ENCODE results near the gene NOS1AP. TPM values are rescaled to one million over a fixed set of nuclear protein-coding genes. Genes with fewer than 3 reads are reported as not detected.

NOS1AP gene
- total and polyA plus RNA-seq, 9 of the 15 experiments (the other 6 are each of a cell fraction or from before 2014, with no cell fraction given), result 0.07 to 1.5 (median 0.22) TPM

DNA sequence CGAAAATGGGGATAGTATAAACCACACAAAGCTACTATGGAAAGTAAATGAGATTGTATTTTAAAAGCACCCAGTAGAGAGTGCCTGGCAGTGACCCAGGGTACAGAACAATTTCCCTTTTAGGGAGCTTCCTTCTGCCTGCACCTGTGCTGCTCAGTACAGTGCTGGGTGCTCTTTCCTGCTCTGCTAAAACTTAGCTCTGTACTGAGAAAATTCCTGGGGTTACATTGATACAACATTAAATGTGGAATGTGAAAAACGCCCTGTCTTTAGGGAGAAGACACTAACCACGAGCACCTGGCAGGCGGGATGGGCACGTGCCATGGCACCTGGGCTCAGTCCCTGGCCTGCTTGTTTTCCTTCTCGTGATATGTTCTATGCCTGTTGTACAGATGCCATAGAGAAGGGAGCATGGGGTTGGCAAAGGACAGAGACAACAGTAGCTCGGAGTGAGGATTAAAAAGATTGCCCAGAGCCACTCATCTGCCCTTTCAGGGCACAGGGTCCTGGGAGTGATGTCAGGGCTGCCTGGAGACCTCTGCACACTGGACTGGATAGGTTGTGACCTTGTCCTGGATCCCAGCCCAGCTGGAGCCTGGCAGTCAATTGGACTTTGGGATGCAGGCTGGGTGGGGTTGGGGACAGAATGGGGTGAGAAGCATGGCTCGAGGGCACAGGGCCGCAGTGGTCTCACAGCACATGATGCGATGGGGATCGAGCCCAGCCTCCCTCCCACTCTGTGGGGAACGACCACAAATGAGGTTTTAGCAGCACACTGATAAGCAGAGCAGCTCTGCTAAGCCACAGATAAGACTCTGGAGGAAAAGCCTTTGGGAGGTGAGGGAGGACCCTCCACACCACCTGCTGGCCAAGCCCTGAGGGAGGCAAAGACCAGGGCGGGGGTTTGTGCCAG is 302.9 kb downstream of the NOS1AP start (continued):
- TF ChIP-seq, protein P1, sequence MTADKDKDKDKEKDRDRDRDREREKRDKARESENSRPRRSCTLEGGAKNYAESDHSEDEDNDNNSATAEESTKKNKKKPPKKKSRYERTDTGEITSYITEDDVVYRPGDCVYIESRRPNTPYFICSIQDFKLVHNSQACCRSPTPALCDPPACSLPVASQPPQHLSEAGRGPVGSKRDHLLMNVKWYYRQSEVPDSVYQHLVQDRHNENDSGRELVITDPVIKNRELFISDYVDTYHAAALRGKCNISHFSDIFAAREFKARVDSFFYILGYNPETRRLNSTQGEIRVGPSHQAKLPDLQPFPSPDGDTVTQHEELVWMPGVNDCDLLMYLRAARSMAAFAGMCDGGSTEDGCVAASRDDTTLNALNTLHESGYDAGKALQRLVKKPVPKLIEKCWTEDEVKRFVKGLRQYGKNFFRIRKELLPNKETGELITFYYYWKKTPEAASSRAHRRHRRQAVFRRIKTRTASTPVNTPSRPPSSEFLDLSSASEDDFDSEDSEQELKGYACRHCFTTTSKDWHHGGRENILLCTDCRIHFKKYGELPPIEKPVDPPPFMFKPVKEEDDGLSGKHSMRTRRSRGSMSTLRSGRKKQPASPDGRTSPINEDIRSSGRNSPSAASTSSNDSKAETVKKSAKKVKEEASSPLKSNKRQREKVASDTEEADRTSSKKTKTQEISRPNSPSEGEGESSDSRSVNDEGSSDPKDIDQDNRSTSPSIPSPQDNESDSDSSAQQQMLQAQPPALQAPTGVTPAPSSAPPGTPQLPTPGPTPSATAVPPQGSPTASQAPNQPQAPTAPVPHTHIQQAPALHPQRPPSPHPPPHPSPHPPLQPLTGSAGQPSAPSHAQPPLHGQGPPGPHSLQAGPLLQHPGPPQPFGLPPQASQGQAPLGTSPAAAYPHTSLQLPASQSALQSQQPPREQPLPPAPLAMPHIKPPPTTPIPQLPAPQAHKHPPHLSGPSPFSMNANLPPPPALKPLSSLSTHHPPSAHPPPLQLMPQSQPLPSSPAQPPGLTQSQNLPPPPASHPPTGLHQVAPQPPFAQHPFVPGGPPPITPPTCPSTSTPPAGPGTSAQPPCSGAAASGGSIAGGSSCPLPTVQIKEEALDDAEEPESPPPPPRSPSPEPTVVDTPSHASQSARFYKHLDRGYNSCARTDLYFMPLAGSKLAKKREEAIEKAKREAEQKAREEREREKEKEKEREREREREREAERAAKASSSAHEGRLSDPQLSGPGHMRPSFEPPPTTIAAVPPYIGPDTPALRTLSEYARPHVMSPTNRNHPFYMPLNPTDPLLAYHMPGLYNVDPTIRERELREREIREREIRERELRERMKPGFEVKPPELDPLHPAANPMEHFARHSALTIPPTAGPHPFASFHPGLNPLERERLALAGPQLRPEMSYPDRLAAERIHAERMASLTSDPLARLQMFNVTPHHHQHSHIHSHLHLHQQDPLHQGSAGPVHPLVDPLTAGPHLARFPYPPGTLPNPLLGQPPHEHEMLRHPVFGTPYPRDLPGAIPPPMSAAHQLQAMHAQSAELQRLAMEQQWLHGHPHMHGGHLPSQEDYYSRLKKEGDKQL (CRISPR knock-in tag; IDR thresholded peaks at IDR 0.05; ENCODE audit: borderline replicate concordance), result no peak
- TF ChIP-seq, protein P2, sequence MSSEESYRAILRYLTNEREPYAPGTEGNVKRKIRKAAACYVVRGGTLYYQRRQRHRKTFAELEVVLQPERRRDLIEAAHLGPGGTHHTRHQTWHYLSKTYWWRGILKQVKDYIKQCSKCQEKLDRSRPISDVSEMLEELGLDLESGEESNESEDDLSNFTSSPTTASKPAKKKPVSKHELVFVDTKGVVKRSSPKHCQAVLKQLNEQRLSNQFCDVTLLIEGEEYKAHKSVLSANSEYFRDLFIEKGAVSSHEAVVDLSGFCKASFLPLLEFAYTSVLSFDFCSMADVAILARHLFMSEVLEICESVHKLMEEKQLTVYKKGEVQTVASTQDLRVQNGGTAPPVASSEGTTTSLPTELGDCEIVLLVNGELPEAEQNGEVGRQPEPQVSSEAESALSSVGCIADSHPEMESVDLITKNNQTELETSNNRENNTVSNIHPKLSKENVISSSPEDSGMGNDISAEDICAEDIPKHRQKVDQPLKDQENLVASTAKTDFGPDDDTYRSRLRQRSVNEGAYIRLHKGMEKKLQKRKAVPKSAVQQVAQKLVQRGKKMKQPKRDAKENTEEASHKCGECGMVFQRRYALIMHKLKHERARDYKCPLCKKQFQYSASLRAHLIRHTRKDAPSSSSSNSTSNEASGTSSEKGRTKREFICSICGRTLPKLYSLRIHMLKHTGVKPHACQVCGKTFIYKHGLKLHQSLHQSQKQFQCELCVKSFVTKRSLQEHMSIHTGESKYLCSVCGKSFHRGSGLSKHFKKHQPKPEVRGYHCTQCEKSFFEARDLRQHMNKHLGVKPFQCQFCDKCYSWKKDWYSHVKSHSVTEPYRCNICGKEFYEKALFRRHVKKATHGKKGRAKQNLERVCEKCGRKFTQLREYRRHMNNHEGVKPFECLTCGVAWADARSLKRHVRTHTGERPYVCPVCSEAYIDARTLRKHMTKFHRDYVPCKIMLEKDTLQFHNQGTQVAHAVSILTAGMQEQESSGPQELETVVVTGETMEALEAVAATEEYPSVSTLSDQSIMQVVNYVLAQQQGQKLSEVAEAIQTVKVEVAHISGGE (CRISPR knock-in tag; IDR thresholded peaks at IDR 0.05), result peak in 1 of 3 experiments; percentile 63; a peak in 1 of 6 replicates
- TF ChIP-seq CXXC5 (CRISPR knock-in tag; IDR thresholded peaks at IDR 0.05) (peak; percentile 60), KHSRP (IDR thresholded peaks at IDR 0.05) (peak; percentile 62), YY1 (IDR thresholded peaks at IDR 0.05; ENCODE audit: borderline replicate concordance in 1 of 3, control insufficient read depth in 1 of 3, extremely low read depth in 1 of 3, insufficient read depth in 3 of 3, insufficient read length in 1 of 3, insufficient replicate concordance in 2 of 3, low read depth in 1 of 3, low read length in 2 of 3) (no peak), STAG1 (CRISPR knock-in tag; IDR thresholded peaks at IDR 0.05; ENCODE audit: borderline replicate concordance) (no peak), RB1 (IDR thresholded peaks at IDR 0.05; ENCODE audit: low read depth) (0 out of 2 replicates have a peak, but pooled peaks have one; percentile 38), SAFB (IDR thresholded peaks at IDR 0.05; ENCODE audit: borderline replicate concordance, low read depth, low read length) (no peak), BRCA1 (IDR thresholded peaks at IDR 0.05) (no peak), BRCA1 (CRISPR knock-in tag; IDR thresholded peaks at IDR 0.05) (no peak), ZNF324 (CRISPR knock-in tag; IDR thresholded peaks at IDR 0.05) (peak; percentile 13; the same call in 1 of the 2 replicates), ATF7 (IDR thresholded peaks at IDR 0.05) (peak; percentile 71), ZNF253 (CRISPR knock-in tag; conservative IDR thresholded peaks at IDR 0.05) (no peak)
- TF ChIP-seq, protein P3, sequence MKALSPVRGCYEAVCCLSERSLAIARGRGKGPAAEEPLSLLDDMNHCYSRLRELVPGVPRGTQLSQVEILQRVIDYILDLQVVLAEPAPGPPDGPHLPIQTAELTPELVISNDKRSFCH (CRISPR knock-in tag; IDR thresholded peaks at IDR 0.05), result no peak
- TF ChIP-seq, protein P3 (tag; IDR thresholded peaks at IDR 0.05), result peak; percentile 70
- TF ChIP-seq, protein P4, sequence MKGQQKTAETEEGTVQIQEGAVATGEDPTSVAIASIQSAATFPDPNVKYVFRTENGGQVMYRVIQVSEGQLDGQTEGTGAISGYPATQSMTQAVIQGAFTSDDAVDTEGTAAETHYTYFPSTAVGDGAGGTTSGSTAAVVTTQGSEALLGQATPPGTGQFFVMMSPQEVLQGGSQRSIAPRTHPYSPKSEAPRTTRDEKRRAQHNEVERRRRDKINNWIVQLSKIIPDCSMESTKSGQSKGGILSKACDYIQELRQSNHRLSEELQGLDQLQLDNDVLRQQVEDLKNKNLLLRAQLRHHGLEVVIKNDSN (CRISPR knock-in tag; IDR thresholded peaks at IDR 0.05), result peak; percentile 74
